Right ventricle myocardium inferior (tissue), 1 donor: ENCODE data around the gene VWA3A. TPM values are rescaled to one million over a fixed set of nuclear protein-coding genes. Genes with fewer than 3 reads are reported as not detected.
"Not testable (repeated sequence)": the region's sequence is repeated elsewhere in the genome, so short reads cannot be mapped to it uniquely, and the experiment has no call there.

Experiments used
- ATAC-seq: fragments of 200-7000 bp; cut with Tn5 transposase; one replicate; pipeline ENCODE4 v1.9.1; 2020; ENCODE audit warnings: mild to moderate bottlenecking, moderate library complexity
- DNase-seq: peaks from one replicate; pipeline ENCODE4 v3.0.0; 2021; ENCODE audit errors: missing footprints
- intact Hi-C: fragments of 100-400 bp; cut with DNase I; formaldehyde crosslinking; loops from one replicate; pipeline ENCODE4 v1.11.0; 2022
- total RNA-seq: library from RNA; stranded (reverse); fragmentation: NEBNext Ultra II Directional; extraction: Animal tissue kit (Norgen Biotek cat#: 25700); gene quantifications from one replicate; pipeline ENCODE4 v1.2.1, GENCODE V29; 2021
- donor health status: DM: no; HTN: yes; CAD: no; lungs with severe emphysema.

The VWA3A gene
- total RNA-seq, 1 donor from 2014 or later, result 0.81 TPM

GRCh38 chr16:22123759-22124490 is 31.6 kb downstream of the VWA3A start:
- intact Hi-C loops, result no loop called here
- ATAC-seq, result no peak
- DNase-seq, result no peak

GRCh38 chr16:22124583-22125284 is 32.4 kb downstream of the VWA3A start:
- DNase-seq (no peak), ATAC-seq (no peak)
- intact Hi-C loops, result no loop called here

- no peak for DNase-seq
- ATAC-seq, result no peak
- intact Hi-C loops, result no loop called here
Measured at GRCh38 chr16:22126037-22126558, 33.8 kb downstream of the VWA3A start.

GRCh38 chr16:22128537-22128936 is 36.2 kb downstream of the VWA3A start:
- ATAC-seq, intact Hi-C loops, DNase-seq: not testable (repeated sequence)

- intact Hi-C loops, result no loop called here
- ATAC-seq, result no peak
- DNase-seq, result no peak
Measured at GRCh38 chr16:22130528-22130927, 38.2 kb downstream of the VWA3A start.

- ATAC-seq (no peak), DNase-seq (no peak)
- intact Hi-C loops, result no loop called here
Measured at GRCh38 chr16:22132801-22133200, 40.5 kb downstream of the VWA3A start.

- intact Hi-C loops, result no loop called here
- DNase-seq (no peak), ATAC-seq (no peak)
Measured at GRCh38 chr16:22138482-22138881, 46.1 kb downstream of the VWA3A start.

GRCh38 chr16:22139008-22139407 is 46.7 kb downstream of the VWA3A start:
- DNase-seq, result no peak
- ATAC-seq, result no peak
- intact Hi-C loops, result no loop called here

DNA sequence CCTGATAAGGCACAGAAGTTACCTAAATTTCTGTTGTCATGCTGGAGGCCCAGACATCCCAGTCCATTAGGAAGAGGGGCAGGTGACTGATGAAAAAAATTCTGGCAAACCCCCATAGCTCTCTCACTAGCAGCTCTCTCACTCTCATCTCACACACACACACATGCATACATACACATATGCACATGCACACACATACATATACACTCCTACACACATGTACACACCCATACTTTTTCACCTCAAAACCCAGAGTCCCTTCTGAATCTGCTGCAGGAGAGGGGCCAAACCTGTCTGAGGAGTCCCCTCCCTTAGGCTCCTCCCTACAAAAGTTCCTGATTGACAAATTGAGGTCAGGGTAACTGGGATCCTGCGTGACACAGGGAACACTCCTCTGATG is 47.4 kb downstream of the VWA3A start:
- intact Hi-C loops, result no loop called here
- no peak for DNase-seq
- no peak for ATAC-seq

GRCh38 chr16:22141767-22142166 is 49.4 kb downstream of the VWA3A start:
- DNase-seq (no peak), ATAC-seq (no peak)
- intact Hi-C loops, result no loop called here

GRCh38 chr16:22144520-22144919 is 52.2 kb downstream of the VWA3A start:
- DNase-seq, result no peak
- intact Hi-C loops, result no loop called here
- ATAC-seq, result no peak

GRCh38 chr16:22147853-22148252 is 55.5 kb downstream of the VWA3A start:
- ATAC-seq, result no peak
- intact Hi-C loops, result no loop called here
- no peak for DNase-seq

DNA sequence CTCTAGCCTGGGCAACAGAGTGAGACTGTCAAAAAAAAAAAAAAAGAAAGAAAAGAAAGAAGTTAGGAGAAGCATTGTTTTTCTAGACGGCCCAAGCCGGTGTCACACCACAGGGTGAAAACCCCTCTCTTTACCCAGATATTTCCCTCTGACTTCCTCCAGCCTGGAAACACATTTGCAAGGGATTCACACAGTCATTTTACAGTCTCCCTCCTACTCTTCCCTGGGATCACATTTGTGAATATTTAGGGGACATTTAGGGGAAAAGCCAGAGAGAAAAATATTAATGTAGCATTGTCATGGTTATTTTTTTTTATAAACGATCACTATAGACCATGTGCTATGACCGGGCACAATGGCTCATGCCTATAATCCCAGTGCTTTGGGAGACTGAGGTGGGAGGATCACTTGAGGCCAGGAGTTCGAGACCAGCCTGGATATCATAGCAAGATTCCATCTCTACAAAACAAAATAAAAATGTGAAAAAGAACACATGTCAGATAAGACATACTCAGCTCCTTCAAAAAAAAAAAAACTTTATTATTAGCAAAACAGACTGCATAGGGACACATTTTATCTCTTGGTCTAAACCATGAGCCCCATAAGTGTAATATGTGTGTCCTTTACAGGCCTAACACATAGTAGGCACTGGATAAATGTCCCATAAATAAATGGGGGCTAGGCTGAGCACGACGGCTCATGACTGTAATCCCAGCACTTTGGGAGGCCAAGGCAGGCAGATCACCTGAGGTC is 59.1 kb downstream of the VWA3A start:
- DNase-seq (no peak), ATAC-seq (no peak)
- intact Hi-C loops, result no loop called here

DNA sequence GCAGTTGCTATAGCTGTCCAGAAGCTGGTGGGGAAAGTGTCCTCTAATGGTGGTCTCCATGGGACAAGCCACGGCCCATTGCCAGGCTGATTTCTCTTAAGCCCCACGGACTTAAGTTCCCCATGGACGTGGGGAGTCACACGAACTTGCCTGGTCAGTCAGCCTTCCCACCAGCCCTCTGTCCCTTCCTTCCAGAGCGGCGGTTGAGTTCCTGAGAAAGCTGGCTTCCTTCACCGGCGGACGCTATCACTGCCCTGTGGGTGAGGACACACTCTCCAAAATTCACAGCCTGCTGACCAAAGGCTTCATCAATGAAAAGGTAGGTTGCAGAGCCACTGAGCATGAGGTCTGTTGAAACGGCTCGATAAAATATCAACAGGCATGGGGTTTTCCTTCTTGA is 60.0 kb downstream of the VWA3A start:
- DNase-seq (no peak), ATAC-seq (no peak)
- intact Hi-C loops, result no loop called here

GRCh38 chr16:22153078-22153477 is 60.7 kb downstream of the VWA3A start:
- intact Hi-C loops, ATAC-seq: not testable (repeated sequence)

DNA sequence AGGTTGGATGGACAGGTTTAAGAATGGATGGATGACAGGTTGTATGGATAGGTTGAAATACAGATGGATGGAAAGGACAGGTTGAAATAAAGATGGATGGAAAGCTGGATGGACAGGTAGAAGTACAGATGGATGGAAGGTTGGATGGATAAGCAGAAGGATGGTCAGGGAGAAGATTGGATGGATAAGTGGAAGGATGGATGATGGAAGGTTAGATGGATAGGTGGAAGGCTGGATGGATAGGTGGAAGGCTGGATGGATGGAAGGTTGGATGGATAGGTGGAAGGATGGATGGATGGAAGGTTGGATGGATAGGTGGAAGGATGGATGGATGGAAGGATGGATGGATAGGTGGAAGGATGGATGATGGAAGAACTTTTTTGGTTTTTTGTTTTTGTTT is 69.1 kb downstream of the VWA3A start:
- no peak for ATAC-seq
- no peak for DNase-seq
- intact Hi-C loops, result no loop called here

More at GRCh38 chr16:22153078-22153477, 60.7 kb downstream of the VWA3A start:
- DNase-seq, result not testable (repeated sequence)

GRCh38 chr16:22161999-22162655 is 69.8 kb downstream of the VWA3A start, which contains the start of gene SDR42E2:
TSS of gene SDR42E2 (plus strand) at chr16:22162506. CDS start at chr16:22165583, 3,077 bp downstream.
- ATAC-seq (no peak), DNase-seq (no peak)
- intact Hi-C loops, result no loop called here

DNA sequence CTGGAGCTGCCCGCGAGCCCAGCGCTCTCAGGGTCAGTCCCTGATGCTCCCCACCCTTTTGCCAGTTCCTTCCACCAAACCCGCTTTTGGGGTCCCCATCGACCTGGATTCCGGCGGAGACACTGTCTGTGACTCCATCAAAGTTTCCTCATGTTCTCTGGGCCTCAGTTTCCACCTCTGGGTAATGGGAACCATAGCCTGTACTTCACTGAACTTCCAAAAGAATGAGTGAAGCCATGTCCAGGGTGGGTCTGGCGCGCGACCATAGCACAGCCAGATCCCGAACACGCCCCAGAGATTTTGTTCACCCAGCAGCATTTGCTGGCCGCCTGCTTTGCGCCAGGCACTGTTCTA is 70.3 kb downstream of the VWA3A start:
- DNase-seq (no peak), ATAC-seq (no peak)
- intact Hi-C loops, result no loop called here

DNA sequence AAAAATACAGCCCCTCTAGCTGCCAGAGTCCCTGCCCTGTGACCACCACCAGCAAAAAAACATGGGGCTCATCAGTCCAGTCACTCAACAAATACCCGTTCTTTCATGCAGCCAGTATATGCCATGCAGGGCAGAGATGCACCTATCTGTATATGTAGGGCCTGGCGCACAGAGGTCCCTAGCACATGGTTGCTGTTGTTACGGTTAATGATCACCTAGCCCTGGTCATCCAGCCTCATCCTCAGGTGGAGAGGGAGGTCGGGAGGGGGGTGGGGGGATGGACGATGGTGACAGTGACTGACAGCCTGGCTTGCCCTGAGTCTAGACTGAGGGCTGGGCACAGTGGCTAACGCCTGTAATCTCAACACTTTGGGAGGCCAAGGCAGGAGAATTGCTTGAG is 71.5 kb downstream of the VWA3A start:
- intact Hi-C loops, result no loop called here
- ATAC-seq (no peak), DNase-seq (no peak)
